Astrocyte of the spinal cord (primary cell): ENCODE data around the gene SEBOX.
A peak's percentile ranks its signal among the peaks of the same experiment; 100 is the strongest.

Experiments used
- DNase-seq: peaks from one replicate; pipeline ENCODE4 v3.0.0; 2011; ENCODE audit warnings: low read depth, low spot score
- H3K4me3 ChIP-seq: 2 replicates; pipeline ENCODE4 v1.5.1; 2011; ENCODE audit warnings: low read depth, mild to moderate bottlenecking, low read length, moderate library complexity
- in situ Hi-C: cut with HindIII; loops from 2 replicates; pipeline ENCODE4 v1.10.0; 2017; ENCODE audit warnings: low sequenced_read_pairs
- TF ChIP-seq, protein P1 (sequence below): IDR thresholded peaks from 2 replicates; pipeline ENCODE4 v1.5.1; 2012; ENCODE audit warnings: low read depth, mild to moderate bottlenecking, low read length, inconsistent platforms

The SEBOX gene

DNA sequence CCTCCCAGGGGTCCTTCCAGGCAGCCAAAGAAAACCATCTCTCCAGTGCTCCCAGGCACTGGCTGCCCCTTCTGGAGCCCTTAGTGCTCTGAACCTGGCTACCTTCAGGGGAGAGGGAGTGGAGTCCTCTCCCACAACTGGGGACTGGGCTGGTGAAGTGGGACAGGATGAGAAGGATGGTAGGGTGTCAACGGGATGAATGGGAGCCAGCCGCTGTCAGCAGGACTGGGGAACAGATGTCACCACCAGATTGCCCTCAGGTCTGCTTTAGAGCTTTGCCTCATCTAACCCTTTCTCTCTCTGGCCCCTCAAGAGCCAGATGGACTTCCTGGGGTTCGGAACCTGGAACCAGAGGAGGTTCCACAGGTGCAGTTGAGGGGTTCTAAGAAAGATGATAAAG lies 488 bp upstream of the SEBOX start:
- no peak overlapping the region for H3K4me3 ChIP-seq
- in situ Hi-C loops, result no loop called here
- TF ChIP-seq, protein P1, sequence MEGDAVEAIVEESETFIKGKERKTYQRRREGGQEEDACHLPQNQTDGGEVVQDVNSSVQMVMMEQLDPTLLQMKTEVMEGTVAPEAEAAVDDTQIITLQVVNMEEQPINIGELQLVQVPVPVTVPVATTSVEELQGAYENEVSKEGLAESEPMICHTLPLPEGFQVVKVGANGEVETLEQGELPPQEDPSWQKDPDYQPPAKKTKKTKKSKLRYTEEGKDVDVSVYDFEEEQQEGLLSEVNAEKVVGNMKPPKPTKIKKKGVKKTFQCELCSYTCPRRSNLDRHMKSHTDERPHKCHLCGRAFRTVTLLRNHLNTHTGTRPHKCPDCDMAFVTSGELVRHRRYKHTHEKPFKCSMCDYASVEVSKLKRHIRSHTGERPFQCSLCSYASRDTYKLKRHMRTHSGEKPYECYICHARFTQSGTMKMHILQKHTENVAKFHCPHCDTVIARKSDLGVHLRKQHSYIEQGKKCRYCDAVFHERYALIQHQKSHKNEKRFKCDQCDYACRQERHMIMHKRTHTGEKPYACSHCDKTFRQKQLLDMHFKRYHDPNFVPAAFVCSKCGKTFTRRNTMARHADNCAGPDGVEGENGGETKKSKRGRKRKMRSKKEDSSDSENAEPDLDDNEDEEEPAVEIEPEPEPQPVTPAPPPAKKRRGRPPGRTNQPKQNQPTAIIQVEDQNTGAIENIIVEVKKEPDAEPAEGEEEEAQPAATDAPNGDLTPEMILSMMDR, result no peak
- no peak for DNase-seq

DNA sequence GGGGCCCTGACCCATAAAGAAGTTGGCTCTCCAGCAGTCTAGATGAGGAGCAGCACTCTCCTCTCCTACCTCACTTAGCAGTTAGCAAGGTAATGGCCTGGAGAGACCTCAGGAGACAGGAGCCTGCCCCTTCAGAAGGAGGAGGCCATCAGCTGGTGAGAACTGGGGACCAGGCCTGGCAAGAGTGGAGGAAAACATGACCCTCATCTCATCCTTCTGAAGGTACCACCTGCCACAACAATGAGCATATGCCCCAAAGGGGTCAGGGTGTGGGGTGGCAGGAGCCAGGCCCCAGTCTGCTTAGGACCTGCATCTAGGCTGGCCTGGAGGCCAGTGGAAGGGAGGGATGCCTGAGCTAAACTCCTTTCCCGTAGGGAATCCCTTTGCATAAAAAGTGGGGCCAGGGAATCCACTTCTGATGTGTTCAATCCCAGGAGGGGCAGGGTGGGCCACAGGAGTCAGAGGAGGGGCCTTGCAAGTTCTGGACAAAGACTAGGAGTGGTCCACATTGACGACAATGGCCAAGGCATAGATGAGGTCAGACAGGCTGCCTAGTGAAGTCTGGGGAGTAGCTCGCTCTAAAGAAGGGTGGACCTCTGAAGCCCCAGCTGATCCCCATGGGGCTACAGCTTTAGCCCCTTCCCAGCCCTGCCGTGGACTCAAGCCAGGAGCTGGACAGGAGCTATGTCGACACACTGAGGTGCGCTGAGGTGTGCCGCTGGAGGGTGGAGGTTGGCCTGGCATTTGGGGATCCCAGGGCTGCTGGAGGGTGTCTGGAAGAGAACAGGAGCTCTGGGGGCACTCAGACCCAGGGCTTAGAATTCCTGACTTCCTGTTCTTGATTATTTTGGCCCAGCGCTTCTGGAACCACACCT lies 986 bp downstream of the SEBOX start:
- no peak overlapping the region for H3K4me3 ChIP-seq
- no peak for DNase-seq
- in situ Hi-C loops, result no loop called here
- TF ChIP-seq, protein P1, result no peak

GRCh38 chr17:28363186-28363585 lies 1.8 kb downstream of the SEBOX start:
- no peak for DNase-seq
- TF ChIP-seq, protein P1, result no peak
- H3K4me3 ChIP-seq, result no peak overlapping the region
- in situ Hi-C loops, result no loop called here

DNA sequence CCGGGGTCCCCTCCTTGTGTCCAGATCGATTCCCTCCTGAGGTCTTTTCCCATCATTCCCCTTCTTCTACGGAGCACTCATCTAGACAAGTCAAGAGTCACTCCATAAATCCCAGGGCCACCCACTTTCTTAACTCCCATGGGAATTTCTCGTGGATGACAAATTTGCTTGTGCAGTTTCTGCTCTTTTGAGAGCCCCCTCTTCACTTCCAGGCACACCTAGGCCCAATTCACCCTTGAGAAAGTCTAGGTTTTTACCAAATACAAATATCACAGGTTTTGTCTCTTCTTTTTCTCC lies 7.2 kb downstream of the SEBOX start:
- peak overlapping the region; percentile 73 for H3K4me3 ChIP-seq
- TF ChIP-seq, protein P1, result no peak
- no peak for DNase-seq
- in situ Hi-C loops, result no loop called here

DNA sequence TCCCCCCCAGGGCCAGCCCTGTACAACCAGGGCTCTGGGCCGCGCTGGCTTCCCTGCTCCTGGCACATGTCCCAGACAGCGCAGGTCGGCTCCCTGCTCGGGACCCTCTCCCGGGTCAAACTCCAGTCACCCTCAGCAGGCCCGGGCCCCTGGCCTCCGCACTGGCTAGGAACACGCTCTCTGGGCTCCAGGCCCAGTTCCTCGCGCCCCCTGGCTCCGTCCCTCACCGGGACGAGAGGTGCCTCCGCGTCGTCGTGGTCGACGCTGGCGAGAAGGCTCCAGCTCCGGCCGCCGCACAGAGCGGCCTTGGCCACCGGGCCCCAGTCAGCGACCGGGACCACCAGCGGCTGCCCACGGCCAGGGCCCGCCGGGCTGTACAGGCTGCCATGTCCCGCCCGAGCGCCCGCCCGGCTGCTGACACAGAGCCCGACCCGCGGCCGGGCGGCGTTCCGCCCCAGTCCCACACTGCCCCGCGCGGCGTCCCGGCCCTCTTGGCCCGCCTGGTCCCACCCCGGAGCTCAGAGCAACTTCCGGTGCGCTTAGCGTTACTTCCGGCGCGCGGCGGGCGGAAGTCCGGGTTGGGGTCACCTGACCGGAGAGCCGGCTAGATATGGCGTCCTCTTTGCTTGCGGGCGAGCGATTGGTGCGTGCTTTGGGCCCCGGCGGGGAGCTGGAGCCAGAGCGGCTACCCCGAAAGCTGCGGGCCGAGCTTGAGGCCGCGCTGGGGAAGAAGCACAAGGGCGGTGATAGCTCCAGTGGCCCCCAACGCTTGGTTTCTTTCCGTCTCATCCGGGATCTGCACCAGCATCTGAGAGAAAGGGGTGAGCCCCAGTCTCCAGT lies 7.7 kb downstream of the SEBOX start, which contains the start of gene POLDIP2:
POLDIP2 (minus strand) TSS at position 467 of the 840 bp plus-strand sequence; CDS start at position 388, 79 bp downstream.
- DNase-seq, result peak; percentile 95
- TF ChIP-seq, protein P1, result no peak
- H3K4me3 ChIP-seq, result peak within 1 kb of the TSS; percentile 73
- in situ Hi-C loops, result no loop called here

DNA sequence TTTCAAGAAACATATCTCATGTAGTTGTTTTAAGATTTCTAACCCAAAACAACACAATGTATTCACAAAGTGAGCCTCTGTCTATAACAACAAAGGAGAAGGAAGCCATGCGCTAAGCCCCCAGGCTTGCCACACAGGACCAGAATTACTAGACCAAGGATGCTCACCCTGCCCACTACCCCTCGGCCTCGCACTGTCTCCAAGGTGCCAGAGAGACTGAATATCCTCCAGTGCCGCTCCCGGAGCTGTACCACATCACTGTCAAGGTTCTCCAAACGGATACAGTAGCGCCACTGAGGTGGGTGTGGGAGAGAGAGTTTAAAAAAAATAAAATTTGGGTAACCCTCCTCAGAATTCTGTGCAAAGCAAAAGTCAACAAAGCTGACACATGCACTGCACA lies 14.7 kb downstream of the SEBOX start:
- in situ Hi-C loops, result no loop called here
- TF ChIP-seq, protein P1, result no peak
- H3K4me3 ChIP-seq, result no peak overlapping the region
- no peak for DNase-seq
